ENCODE measurements around the gene POMT1. TPM values are rescaled to one million over a fixed set of nuclear protein-coding genes. Genes with fewer than 3 reads are reported as not detected.
A peak's percentile ranks its signal among the peaks of the same experiment; 100 is the strongest.

POMT1 gene
- total and polyA plus RNA-seq, 4 experiments from 2014 or later, result 15.6 to 58.5 (median 34.7) TPM

- ChIA-PET POLR2A (ENCODE audit: partially characterized antibody) (no interaction called here), CTCF (ENCODE audit: partially characterized antibody) (interaction anchor here (0.8 to 1.9 kb wide), 5 partner anchors 14 to 114 kb away, joined by 3 to 7 read pairs (median 3); no protein-coding TSS in a partner anchor)
- Mint-ChIP-seq H3K36me3 (peaks cover 63 to 77% of the 10 kb centered on the region in 2 donors), H3K9me3 (no peaks in the 10 kb centered on the region), H3K27ac (peak overlapping the region in 1 of 7 donors; percentile 10), H3K4me1 (peaks cover 3 to 17% (median 8%) of the 10 kb centered on the region in 4 donors), H3K27me3 (no peaks in the 10 kb centered on the region), H3K4me3 (no peak overlapping the region)
- H3K4me1 ChIP-seq (ENCODE audit: insufficient read depth, low read length), result no peaks in the 10 kb centered on the region
- H3K27me3 ChIP-seq (ENCODE audit: insufficient read depth, low read length), result no peaks in the 10 kb centered on the region
- H3K4me3 ChIP-seq (ENCODE audit: low read length in 2 of 2), result no peak overlapping the region
- H3K27ac ChIP-seq (ENCODE audit: low read depth, low read length), result no peak overlapping the region
- peaks cover 69% of the 10 kb centered on the region for H3K36me3 ChIP-seq (ENCODE audit: insufficient read depth, low read length)
- no peaks in the 10 kb centered on the region for H3K9me3 ChIP-seq (ENCODE audit: control insufficient read depth in 1 of 2, low read length in 2 of 2)
- intact Hi-C loops (cut with micrococcal nuclease), result no loop called here
- no peak for DNase-seq
Measured at GRCh38 chr9:131464354-131465000, 38.2 kb upstream of the POMT1 start.

GRCh38 chr9:131465401-131465800, 37.3 kb upstream of the POMT1 start:
- H3K4me3 Mint-ChIP-seq, result no peak overlapping the region
- peaks cover 3 to 14% (median 9%) of the 10 kb centered on the region in 4 donors for H3K4me1 Mint-ChIP-seq
- DNase-seq, result no peak
- H3K36me3 Mint-ChIP-seq, result peaks cover 62 to 77% of the 10 kb centered on the region in 2 donors
- peak overlapping the region in 2 of 7 donors; percentile 18 to 59 for H3K27ac Mint-ChIP-seq
- peaks cover 69% of the 10 kb centered on the region for H3K36me3 ChIP-seq (ENCODE audit: insufficient read depth, low read length)
- H3K4me1 ChIP-seq (ENCODE audit: insufficient read depth, low read length), result no peaks in the 10 kb centered on the region
- ChIA-PET CTCF (ENCODE audit: partially characterized antibody) (interaction anchor here (1.6 kb wide), 1 partner anchor 115 kb away, joined by 7 read pairs; no protein-coding TSS in a partner anchor), POLR2A (ENCODE audit: partially characterized antibody) (no interaction called here)
- peaks cover 0 to 1% (median 0%) of the 10 kb centered on the region in 8 donors for H3K9me3 Mint-ChIP-seq
- no peaks in the 10 kb centered on the region for H3K27me3 ChIP-seq (ENCODE audit: insufficient read depth, low read length)
- intact Hi-C loops (cut with micrococcal nuclease), result no loop called here
- no peaks in the 10 kb centered on the region for H3K9me3 ChIP-seq (ENCODE audit: control insufficient read depth in 1 of 2, low read length in 2 of 2)
- H3K27me3 Mint-ChIP-seq, result no peaks in the 10 kb centered on the region
- no peak overlapping the region for H3K4me3 ChIP-seq (ENCODE audit: low read length in 2 of 2)
- no peak overlapping the region for H3K27ac ChIP-seq (ENCODE audit: low read depth, low read length)

GRCh38 chr9:131467214-131467935, 35.3 kb upstream of the POMT1 start:
- intact Hi-C loops (cut with micrococcal nuclease), result no loop called here
- Mint-ChIP-seq H3K9me3 (peaks cover 0 to 3% (median 0%) of the 10 kb centered on the region in 8 donors), H3K4me1 (peaks cover 0 to 10% (median 4%) of the 10 kb centered on the region in 4 donors), H3K27ac (peak overlapping the region in 4 of 7 donors; percentile 8 to 68 (median 38)), H3K27me3 (no peaks in the 10 kb centered on the region), H3K4me3 (no peak overlapping the region), H3K36me3 (peaks cover 62 to 77% of the 10 kb centered on the region in 2 donors)
- Histone ChIP-seq H3K36me3 (ENCODE audit: insufficient read depth, low read length) (peaks cover 69% of the 10 kb centered on the region), H3K4me3 (ENCODE audit: low read length in 2 of 2) (no peak overlapping the region), H3K27ac (ENCODE audit: low read depth, low read length) (no peak overlapping the region), H3K9me3 (ENCODE audit: control insufficient read depth in 1 of 2, low read length in 2 of 2) (no peaks in the 10 kb centered on the region), H3K27me3 (ENCODE audit: insufficient read depth, low read length) (no peaks in the 10 kb centered on the region), H3K4me1 (ENCODE audit: insufficient read depth, low read length) (no peaks in the 10 kb centered on the region)
- ChIA-PET CTCF (ENCODE audit: partially characterized antibody) (interaction anchor here (0.9 to 1.2 kb wide), 4 partner anchors 9 to 93 kb away, joined by 3 to 7 read pairs (median 4); no protein-coding TSS in a partner anchor), POLR2A (ENCODE audit: partially characterized antibody) (interaction anchor here (0.6 to 0.8 kb wide), 2 partner anchors 74 to 94 kb away, joined by 3 to 5 read pairs; no protein-coding TSS in a partner anchor)
- DNase-seq, result no peak

GRCh38 chr9:131468031-131468430, 34.7 kb upstream of the POMT1 start:
- peaks cover 0 to 14% (median 5%) of the 10 kb centered on the region in 4 donors for H3K4me1 Mint-ChIP-seq
- peaks cover 64 to 78% of the 10 kb centered on the region in 2 donors for H3K36me3 Mint-ChIP-seq
- no peak for DNase-seq
- H3K27ac ChIP-seq (ENCODE audit: low read depth, low read length), result no peak overlapping the region
- ChIA-PET POLR2A (ENCODE audit: partially characterized antibody) (interaction anchor here (0.6 to 0.8 kb wide), 2 partner anchors 74 to 94 kb away, joined by 3 to 5 read pairs; no protein-coding TSS in a partner anchor), CTCF (ENCODE audit: partially characterized antibody) (interaction anchor here (0.9 to 1.2 kb wide), 4 partner anchors 8 to 92 kb away, joined by 3 to 7 read pairs (median 4); no protein-coding TSS in a partner anchor)
- H3K9me3 ChIP-seq (ENCODE audit: control insufficient read depth in 1 of 2, low read length in 2 of 2), result no peaks in the 10 kb centered on the region
- peaks cover 74% of the 10 kb centered on the region for H3K36me3 ChIP-seq (ENCODE audit: insufficient read depth, low read length)
- H3K9me3 Mint-ChIP-seq, result peaks cover 0 to 3% (median 0%) of the 10 kb centered on the region in 8 donors
- intact Hi-C loops (cut with micrococcal nuclease), result no loop called here
- H3K27ac Mint-ChIP-seq, result peak overlapping the region in 2 of 7 donors; percentile 29 to 60
- H3K4me3 ChIP-seq (ENCODE audit: low read length in 2 of 2), result no peak overlapping the region
- H3K27me3 Mint-ChIP-seq, result no peaks in the 10 kb centered on the region
- H3K4me3 Mint-ChIP-seq, result no peak overlapping the region
- no peaks in the 10 kb centered on the region for H3K4me1 ChIP-seq (ENCODE audit: insufficient read depth, low read length)
- H3K27me3 ChIP-seq (ENCODE audit: insufficient read depth, low read length), result no peaks in the 10 kb centered on the region

- no peaks in the 10 kb centered on the region for H3K27me3 Mint-ChIP-seq
- no peak overlapping the region for H3K4me3 Mint-ChIP-seq
- ChIA-PET CTCF (ENCODE audit: partially characterized antibody) (interaction anchor here (1.6 kb wide), 1 partner anchor 8 kb away, joined by 3 read pairs; no protein-coding TSS in a partner anchor), POLR2A (ENCODE audit: partially characterized antibody) (no interaction called here)
- Histone ChIP-seq H3K27ac (ENCODE audit: low read depth, low read length) (no peak overlapping the region), H3K9me3 (ENCODE audit: control insufficient read depth in 1 of 2, low read length in 2 of 2) (no peaks in the 10 kb centered on the region), H3K4me3 (ENCODE audit: low read length in 2 of 2) (no peak overlapping the region), H3K4me1 (ENCODE audit: insufficient read depth, low read length) (no peaks in the 10 kb centered on the region), H3K27me3 (ENCODE audit: insufficient read depth, low read length) (no peaks in the 10 kb centered on the region), H3K36me3 (ENCODE audit: insufficient read depth, low read length) (peaks cover 85% of the 10 kb centered on the region)
- H3K27ac Mint-ChIP-seq, result peak overlapping the region in 1 of 7 donors; percentile 65
- intact Hi-C loops (cut with micrococcal nuclease), result no loop called here
- peaks cover 0 to 14% (median 6%) of the 10 kb centered on the region in 4 donors for H3K4me1 Mint-ChIP-seq
- H3K36me3 Mint-ChIP-seq, result peaks cover 71 to 83% of the 10 kb centered on the region in 2 donors
- H3K9me3 Mint-ChIP-seq, result peaks cover 0 to 3% (median 0%) of the 10 kb centered on the region in 8 donors
- DNase-seq, result no peak
Measured at GRCh38 chr9:131469356-131469755, 33.4 kb upstream of the POMT1 start.

- intact Hi-C loops (cut with micrococcal nuclease), result no loop called here
- Histone ChIP-seq H3K4me1 (ENCODE audit: insufficient read depth, low read length) (no peaks in the 10 kb centered on the region), H3K4me3 (ENCODE audit: low read length in 2 of 2) (no peak overlapping the region), H3K27ac (ENCODE audit: low read depth, low read length) (no peak overlapping the region), H3K9me3 (ENCODE audit: control insufficient read depth in 1 of 2, low read length in 2 of 2) (no peaks in the 10 kb centered on the region), H3K27me3 (ENCODE audit: insufficient read depth, low read length) (no peaks in the 10 kb centered on the region), H3K36me3 (ENCODE audit: insufficient read depth, low read length) (peaks cover 85% of the 10 kb centered on the region)
- peak overlapping the region in 4 of 7 donors; percentile 6 to 81 (median 60) for H3K27ac Mint-ChIP-seq
- H3K36me3 Mint-ChIP-seq, result peaks cover 67 to 83% of the 10 kb centered on the region in 2 donors
- CTCF ChIA-PET (ENCODE audit: partially characterized antibody), result interaction anchor here (0.8 to 1.6 kb wide), 3 partner anchors 8 to 292 kb away, joined by 3 read pairs; no protein-coding TSS in a partner anchor
- no peak overlapping the region for H3K4me3 Mint-ChIP-seq
- POLR2A ChIA-PET (ENCODE audit: partially characterized antibody), result no interaction called here
- DNase-seq, result no peak
- H3K27me3 Mint-ChIP-seq, result no peaks in the 10 kb centered on the region
- H3K4me1 Mint-ChIP-seq, result peaks cover 0 to 14% (median 6%) of the 10 kb centered on the region in 4 donors
- peaks cover 0 to 3% (median 0%) of the 10 kb centered on the region in 8 donors for H3K9me3 Mint-ChIP-seq
Measured at GRCh38 chr9:131469951-131470350, 32.8 kb upstream of the POMT1 start.

GRCh38 chr9:131470581-131470991, 32.1 kb upstream of the POMT1 start:
- Histone ChIP-seq H3K27me3 (ENCODE audit: insufficient read depth, low read length) (no peaks in the 10 kb centered on the region), H3K4me1 (ENCODE audit: insufficient read depth, low read length) (no peaks in the 10 kb centered on the region), H3K4me3 (ENCODE audit: low read length in 2 of 2) (no peak overlapping the region), H3K27ac (ENCODE audit: low read depth, low read length) (no peak overlapping the region), H3K36me3 (ENCODE audit: insufficient read depth, low read length) (peaks cover 85% of the 10 kb centered on the region), H3K9me3 (ENCODE audit: control insufficient read depth in 1 of 2, low read length in 2 of 2) (no peaks in the 10 kb centered on the region)
- CTCF ChIA-PET (ENCODE audit: partially characterized antibody), result interaction anchor here (0.8 to 0.9 kb wide), 2 partner anchors 120 to 293 kb away, joined by 3 read pairs; no protein-coding TSS in a partner anchor
- H3K4me1 Mint-ChIP-seq, result peaks cover 0 to 14% (median 5%) of the 10 kb centered on the region in 4 donors
- intact Hi-C loops (cut with micrococcal nuclease), result no loop called here
- POLR2A ChIA-PET (ENCODE audit: partially characterized antibody), result no interaction called here
- no peak overlapping the region for H3K4me3 Mint-ChIP-seq
- H3K27me3 Mint-ChIP-seq, result no peaks in the 10 kb centered on the region
- peak overlapping the region in 1 of 7 donors; percentile 16 for H3K27ac Mint-ChIP-seq
- peaks cover 65 to 83% of the 10 kb centered on the region in 2 donors for H3K36me3 Mint-ChIP-seq
- peaks cover 0 to 3% (median 0%) of the 10 kb centered on the region in 8 donors for H3K9me3 Mint-ChIP-seq
- DNase-seq, result no peak
